GM18511 (cell line): Measurements from ENCODE around the gene IL1R2.

Source experiments
- ATAC-seq: cut with Tn5 transposase; IDR thresholded peaks from one replicate; pipeline ENCODE4 v1.9.1; 2021; ENCODE audit warnings: mild to moderate bottlenecking, moderate library complexity; ENCODE audit not compliant: unreplicated experiment

Gene IL1R2

GRCh38 chr2:101991721-101992145 is at the start of gene IL1R2:
Gene IL1R2, plus strand, starts transcription at chr2:101991960. Its CDS starts 16,616 bp downstream, at chr2:102008576.
- no peak for ATAC-seq

- no peak for ATAC-seq
Observed at GRCh38 chr2:101942851-101943250, 48.9 kb upstream of the IL1R2 start.

GRCh38 chr2:101946372-101947039 is 45.3 kb upstream of the IL1R2 start:
- no peak for ATAC-seq

GRCh38 chr2:101947374-101947773 is 44.4 kb upstream of the IL1R2 start:
- ATAC-seq, result no peak

- no peak for ATAC-seq
Observed at GRCh38 chr2:101948625-101949155, 43.1 kb upstream of the IL1R2 start.

- ATAC-seq, result no peak
Observed at GRCh38 chr2:101949304-101949703, 42.5 kb upstream of the IL1R2 start.

GRCh38 chr2:101951296-101951695 is 40.5 kb upstream of the IL1R2 start:
- ATAC-seq, result no peak

GRCh38 chr2:101952551-101952950 is 39.2 kb upstream of the IL1R2 start:
- ATAC-seq, result no peak

- no peak for ATAC-seq
Observed at GRCh38 chr2:101956465-101957438, 35.0 kb upstream of the IL1R2 start.

GRCh38 chr2:101958061-101958460 is 33.7 kb upstream of the IL1R2 start:
- no peak for ATAC-seq

GRCh38 chr2:101960819-101961337 is 30.9 kb upstream of the IL1R2 start:
- ATAC-seq, result no peak

- no peak for ATAC-seq
Observed at GRCh38 chr2:101961338-101962191, 30.2 kb upstream of the IL1R2 start.

- ATAC-seq, result no peak
Observed at GRCh38 chr2:101962309-101962708, 29.5 kb upstream of the IL1R2 start.

GRCh38 chr2:101963198-101963597 is 28.6 kb upstream of the IL1R2 start:
- ATAC-seq, result no peak

- no peak for ATAC-seq
Observed at GRCh38 chr2:101967826-101968513, 23.8 kb upstream of the IL1R2 start.

- no peak for ATAC-seq
Observed at GRCh38 chr2:101969723-101970122, 22.0 kb upstream of the IL1R2 start.

GRCh38 chr2:101970901-101971300 is 20.9 kb upstream of the IL1R2 start:
- ATAC-seq, result no peak

- ATAC-seq, result no peak
Observed at GRCh38 chr2:101971836-101972235, 19.9 kb upstream of the IL1R2 start.

- no peak for ATAC-seq
Observed at GRCh38 chr2:101972621-101973434, 18.9 kb upstream of the IL1R2 start.
